H1 (cell line): ENCODE measurements around the gene CACNG8. TPM values are rescaled to one million over a fixed set of nuclear protein-coding genes. Genes with fewer than 3 reads are reported as not detected.

Experiments
- KDM5A ChIP-seq: fragments of 200-600 bp; IDR thresholded peaks from 2 replicates; pipeline ENCODE4 v1.7.1; 2012; ENCODE audit warnings: mild to moderate bottlenecking, low read length, inconsistent platforms, mixed read lengths
- POLR2AphosphoS5 ChIP-seq: IDR thresholded peaks from 2 replicates; pipeline ENCODE4 v1.6.1; 2011; ENCODE audit warnings: low read depth, low read length
- SP2 ChIP-seq: IDR thresholded peaks from 2 replicates; pipeline ENCODE4 v1.6.1; 2012; ENCODE audit warnings: mild to moderate bottlenecking, low read length, inconsistent platforms
- SUZ12 ChIP-seq: fragments of 200-600 bp; sonication (generic); IDR thresholded peaks from 2 replicates; pipeline ENCODE4 v1.6.1; 2012; ENCODE audit warnings: mild to moderate bottlenecking, inconsistent platforms, low read length, moderate library complexity, mixed read lengths
- polyA plus RNA-seq, 7 experiments: library from polyadenylated mRNA; depleted of rRNA in 3 of 7; stranded (reverse) in 5 of 7; unstranded in 2 of 7; fragments of >200 nt in 5 of 7; fragments of 200-250 nt in 2 of 7; gene quantifications; 1 replicate in 5 of 7; 2 replicates in 1 of 7; 4 replicates in 1 of 7; pipeline versions ENCODE4 v1.2.1 to v1.2.3, GENCODE V29; 2011 to 2013; ENCODE audit warnings: missing spikeins in 2 of 7, mixed read lengths in 2 of 7
- total RNA-seq: library from RNA; stranded (reverse); fragmentation: NEBNext Ultra II Directional; extraction: Animal tissue kit (Norgen Biotek cat#: 25700); gene quantifications from 2 replicates; pipeline ENCODE4 v1.2.1, GENCODE V29; 2021

The CACNG8 gene
- total and polyA plus RNA-seq, 2 of the 8 experiments (the other 6 are each of a cell fraction or from before 2014, with no cell fraction given), result 0.41 to 4.5 TPM

- TF ChIP-seq KDM5A, result no peak
- TF ChIP-seq SUZ12, result no peak
- no peak for TF ChIP-seq POLR2AphosphoS5
- TF ChIP-seq SP2, result no peak
- TF ChIP-seq, all 59 proteins: peak for 0
These were observed 51.1 kb downstream of the CACNG8 start (continued) for GRCh38 chr19:54013866-54014265.
